Measurements from ENCODE around the gene CELSR1.

The CELSR1 gene

GRCh38 chr22:46364341-46365165 lies 172.9 kb downstream of the CELSR1 start:
- H3K4me3 ChIP-seq (IDR thresholded peaks at IDR 0.05; ENCODE audit: insufficient read depth, low read depth, low read length) = no peak overlapping the region
- no peaks in the 10 kb centered on the region for H3K36me3 ChIP-seq (ENCODE audit: insufficient read depth)
- H3K27me3 ChIP-seq (ENCODE audit: insufficient read depth, low read depth) = no peaks in the 10 kb centered on the region
- H2AFZ ChIP-seq (ENCODE audit: low read depth) = no peak overlapping the region
- H4K20me1 ChIP-seq (ENCODE audit: insufficient read depth) = no peaks in the 10 kb centered on the region
- no peak overlapping the region for H3K27ac ChIP-seq
- no peak overlapping the region for H3K4me2 ChIP-seq
- H3K79me2 ChIP-seq (ENCODE audit: insufficient read depth, low read depth) = no peaks in the 10 kb centered on the region
- H3K9ac ChIP-seq = no peak overlapping the region
- H3K4me1 ChIP-seq (ENCODE audit: low read depth, poor library complexity, severe bottlenecking) = no peaks in the 10 kb centered on the region
- TF ChIP-seq CTCF (conservative IDR thresholded peaks at IDR 0.05; ENCODE audit: low read depth, low read length) = no peak

- no peak for TF ChIP-seq CTCF (conservative IDR thresholded peaks at IDR 0.05; ENCODE audit: low read depth, low read length)
- Histone ChIP-seq H3K4me3 (IDR thresholded peaks at IDR 0.05; ENCODE audit: insufficient read depth, low read depth, low read length) (no peak overlapping the region), H3K4me1 (ENCODE audit: low read depth, poor library complexity, severe bottlenecking) (no peaks in the 10 kb centered on the region), H3K79me2 (ENCODE audit: insufficient read depth, low read depth) (no peaks in the 10 kb centered on the region), H3K9ac (no peak overlapping the region), H4K20me1 (ENCODE audit: insufficient read depth) (no peaks in the 10 kb centered on the region), H3K4me2 (no peak overlapping the region), H3K27ac (no peak overlapping the region), H2AFZ (ENCODE audit: low read depth) (no peak overlapping the region), H3K27me3 (ENCODE audit: insufficient read depth, low read depth) (no peaks in the 10 kb centered on the region), H3K36me3 (ENCODE audit: insufficient read depth) (no peaks in the 10 kb centered on the region)
These were observed 173.7 kb downstream of the CELSR1 start for GRCh38 chr22:46363611-46364321.

GRCh38 chr22:46362934-46363515 lies 174.4 kb downstream of the CELSR1 start:
- Histone ChIP-seq H3K27me3 (ENCODE audit: insufficient read depth, low read depth) (no peaks in the 10 kb centered on the region), H3K79me2 (ENCODE audit: insufficient read depth, low read depth) (no peaks in the 10 kb centered on the region), H3K9ac (no peak overlapping the region), H3K4me3 (IDR thresholded peaks at IDR 0.05; ENCODE audit: insufficient read depth, low read depth, low read length) (no peak overlapping the region), H2AFZ (ENCODE audit: low read depth) (no peak overlapping the region), H4K20me1 (ENCODE audit: insufficient read depth) (no peaks in the 10 kb centered on the region), H3K36me3 (ENCODE audit: insufficient read depth) (no peaks in the 10 kb centered on the region), H3K4me1 (ENCODE audit: low read depth, poor library complexity, severe bottlenecking) (no peaks in the 10 kb centered on the region), H3K27ac (no peak overlapping the region), H3K4me2 (no peak overlapping the region)
- no peak for TF ChIP-seq CTCF (conservative IDR thresholded peaks at IDR 0.05; ENCODE audit: low read depth, low read length)

GRCh38 chr22:46362203-46362933 lies 175.1 kb downstream of the CELSR1 start:
- H3K36me3 ChIP-seq (ENCODE audit: insufficient read depth) = no peaks in the 10 kb centered on the region
- H3K4me2 ChIP-seq = no peak overlapping the region
- no peaks in the 10 kb centered on the region for H4K20me1 ChIP-seq (ENCODE audit: insufficient read depth)
- no peaks in the 10 kb centered on the region for H3K79me2 ChIP-seq (ENCODE audit: insufficient read depth, low read depth)
- no peak overlapping the region for H3K4me3 ChIP-seq (IDR thresholded peaks at IDR 0.05; ENCODE audit: insufficient read depth, low read depth, low read length)
- no peak overlapping the region for H2AFZ ChIP-seq (ENCODE audit: low read depth)
- no peak overlapping the region for H3K9ac ChIP-seq
- no peak for TF ChIP-seq CTCF (conservative IDR thresholded peaks at IDR 0.05; ENCODE audit: low read depth, low read length)
- H3K27me3 ChIP-seq (ENCODE audit: insufficient read depth, low read depth) = no peaks in the 10 kb centered on the region
- H3K27ac ChIP-seq = no peak overlapping the region
- H3K4me1 ChIP-seq (ENCODE audit: low read depth, poor library complexity, severe bottlenecking) = no peaks in the 10 kb centered on the region
